Fibroblast of skin of left biceps (primary cell): ENCODE data around the gene CRTC3.
"Not testable (repeated sequence)": the region's sequence is repeated elsewhere in the genome, so short reads cannot be mapped to it uniquely, and the experiment has no call there.

Experiments used
- DNase-seq, 2 experiments: peaks; one replicate each; pipeline ENCODE4 v3.0.0-alpha.2; 2013; ENCODE audit warnings: low read depth in 2 of 2

CRTC3 gene

GRCh38 chr15:90523373-90523772 is 6.3 kb upstream of the CRTC3 start:
- DNase-seq: no peak

GRCh38 chr15:90524018-90524803 is 5.5 kb upstream of the CRTC3 start:
- DNase-seq: not testable (repeated sequence)

- DNase-seq: no peak
Observed at GRCh38 chr15:90529011-90529370, 732 bp upstream of the CRTC3 start.

GRCh38 chr15:90530250-90531051 is 728 bp downstream of the CRTC3 start:
- DNase-seq: no peak

- DNase-seq: no peak
Observed at GRCh38 chr15:90531147-90531546, 1.4 kb downstream of the CRTC3 start.

- DNase-seq: no peak
Observed at GRCh38 chr15:90535254-90535653, 5.5 kb downstream of the CRTC3 start.

- DNase-seq: no peak
Observed at GRCh38 chr15:90539789-90540188, 10.1 kb downstream of the CRTC3 start.

- no peak for DNase-seq
Observed at GRCh38 chr15:90540768-90541167, 11.0 kb downstream of the CRTC3 start.

GRCh38 chr15:90545095-90545494 is 15.4 kb downstream of the CRTC3 start:
- DNase-seq: no peak

- DNase-seq: no peak
Observed at GRCh38 chr15:90547540-90547939, 17.8 kb downstream of the CRTC3 start.

- DNase-seq: no peak
Observed at GRCh38 chr15:90550919-90551318, 21.2 kb downstream of the CRTC3 start.

GRCh38 chr15:90552162-90552928 is 22.6 kb downstream of the CRTC3 start:
- DNase-seq: peak; percentile 36 to 39

- no peak for DNase-seq
Observed at GRCh38 chr15:90552929-90553211, 23.1 kb downstream of the CRTC3 start.

- peak; percentile 87 to 90 for DNase-seq
Observed at GRCh38 chr15:90553248-90553745, 23.6 kb downstream of the CRTC3 start.

- DNase-seq: no peak
Observed at GRCh38 chr15:90557186-90558084, 27.7 kb downstream of the CRTC3 start.

GRCh38 chr15:90558171-90558573 is 28.4 kb downstream of the CRTC3 start:
- DNase-seq: no peak

GRCh38 chr15:90559119-90559518 is 29.4 kb downstream of the CRTC3 start:
- no peak for DNase-seq

- DNase-seq: peak; percentile 83 to 85
Observed at GRCh38 chr15:90560229-90560776, 30.6 kb downstream of the CRTC3 start.

- no peak for DNase-seq
Observed at GRCh38 chr15:90561344-90562244, 31.9 kb downstream of the CRTC3 start.

GRCh38 chr15:90562669-90563068 is 32.9 kb downstream of the CRTC3 start:
- DNase-seq: no peak
